GM23338 (cell line): ENCODE data around the gene FHOD1. TPM values are rescaled to one million over a fixed set of nuclear protein-coding genes. Genes with fewer than 3 reads are reported as not detected.

Experiments used
- ATAC-seq: fragments of 200-7000 bp; cut with Tn5 transposase; 3 replicates; pipeline ENCODE4 v1.9.1; 2020
- DNase-seq: peaks from one replicate; pipeline ENCODE4 v3.0.0-alpha.2; 2015; ENCODE audit warnings: low spot score
- H2AFZ ChIP-seq: fragments of 200-600 bp; sonication (generic); 2 replicates; pipeline ENCODE4 v1.8.0; 2016; ENCODE audit warnings: antibody characterized with exemption, mild to moderate bottlenecking, moderate library complexity
- H3F3A ChIP-seq: fragments of 200-600 bp; sonication (generic); replicated peaks from 2 replicates; pipeline ENCODE4 v1.8.0; 2017; ENCODE audit warnings: antibody characterized with exemption, mixed run types, low read depth
- H3K27ac ChIP-seq: fragments of 200-600 bp; sonication (generic); 2 replicates; pipeline ENCODE4 v1.6.1; 2016; ENCODE audit warnings: low read depth
- H3K27me3 ChIP-seq: fragments of 200-600 bp; sonication (generic); 2 replicates; pipeline ENCODE4 v1.8.0; 2016; ENCODE audit warnings: mild to moderate bottlenecking, mixed run types, moderate library complexity; ENCODE audit not compliant: insufficient read depth
- H3K36me3 ChIP-seq: fragments of 200-600 bp; sonication (generic); 2 replicates; pipeline ENCODE4 v1.8.0; 2016; ENCODE audit warnings: mild to moderate bottlenecking; ENCODE audit not compliant: insufficient read depth
- H3K4me1 ChIP-seq: fragments of 200-600 bp; sonication (generic); 2 replicates; pipeline ENCODE4 v1.8.0; 2016; ENCODE audit warnings: mild to moderate bottlenecking, moderate library complexity; ENCODE audit not compliant: insufficient read depth
- H3K4me2 ChIP-seq: fragments of 200-600 bp; sonication (generic); 2 replicates; pipeline ENCODE4 v1.7.1; 2017; ENCODE audit warnings: mixed run types
- H3K4me3 ChIP-seq: fragments of 200-600 bp; sonication (generic); 2 replicates; pipeline ENCODE4 v1.6.1; 2016; ENCODE audit warnings: mixed run types
- H3K79me2 ChIP-seq: fragments of 200-600 bp; sonication (generic); replicated peaks from 2 replicates; pipeline ENCODE4 v1.8.0; 2017; ENCODE audit warnings: mild to moderate bottlenecking; ENCODE audit not compliant: insufficient read depth
- H3K9me2 ChIP-seq: fragments of 200-600 bp; sonication (generic); 2 replicates; pipeline ENCODE4 v1.8.0; 2017; ENCODE audit not compliant: insufficient read depth
- H4K20me1 ChIP-seq: fragments of 200-600 bp; sonication (generic); replicated peaks from 2 replicates; pipeline ENCODE4 v1.8.0; 2017; ENCODE audit warnings: mild to moderate bottlenecking; ENCODE audit not compliant: insufficient read depth
- H3K27ac Mint-ChIP-seq: 2 replicates; pipeline ENCODE4 v1.8.0; 2020; ENCODE audit warnings: inconsistent platforms, mild to moderate bottlenecking, moderate library complexity, mixed read lengths
- H3K27me3 Mint-ChIP-seq: 3 replicates; pipeline ENCODE4 v1.8.0; 2022; ENCODE audit warnings: low read depth, mild to moderate bottlenecking, moderate library complexity, mixed read lengths, inconsistent platforms; ENCODE audit not compliant: insufficient read depth, poor library complexity
- H3K36me3 Mint-ChIP-seq: 3 replicates; pipeline ENCODE4 v1.8.0; 2021; ENCODE audit warnings: low read depth, mild to moderate bottlenecking, inconsistent platforms, moderate library complexity, mixed read lengths
- H3K4me1 Mint-ChIP-seq: 3 replicates; pipeline ENCODE4 v1.8.0; 2020; ENCODE audit warnings: mild to moderate bottlenecking, inconsistent platforms, mixed read lengths
- H3K4me3 Mint-ChIP-seq: 3 replicates; pipeline ENCODE4 v1.8.0; 2021; ENCODE audit warnings: moderate library complexity, mild to moderate bottlenecking, inconsistent platforms, mixed read lengths
- H3K9me3 Mint-ChIP-seq: 3 replicates; pipeline ENCODE4 v1.8.0; 2020; ENCODE audit warnings: moderate library complexity, mild to moderate bottlenecking, inconsistent platforms, mixed read lengths
- CREB1 ChIP-seq: fragments of 250-450 bp; sonication (Bioruptor Pico); IDR thresholded peaks from 2 replicates; pipeline ENCODE4 v1.5.0; 2020; ENCODE audit warnings: low read depth, mild to moderate bottlenecking, moderate library complexity
- CTCF ChIP-seq, 2 experiments: fragments of 200-600 bp in 1 of 2; sonication (generic) in 1 of 2; conservative IDR thresholded peaks; 2 replicates each; pipeline versions ENCODE4 v1.5.1 to v1.6.1; 2016 to 2017; ENCODE audit warnings: antibody characterized with exemption in 2 of 2, low read depth in 2 of 2, mild to moderate bottlenecking in 2 of 2, moderate library complexity in 1 of 2
- ETS1 ChIP-seq: IDR thresholded peaks from 2 replicates; pipeline ENCODE4 v1.6.1; 2016; ENCODE audit warnings: antibody characterized with exemption
- EZH2 ChIP-seq: fragments of 200-600 bp; sonication (generic); IDR thresholded peaks from one replicate; pipeline ENCODE4 v1.8.0; 2017; ENCODE audit warnings: antibody characterized with exemption, mild to moderate bottlenecking, low read depth; ENCODE audit not compliant: unreplicated experiment
- EZH2phosphoT487 ChIP-seq: fragments of 200-600 bp; sonication (generic); IDR thresholded peaks from one replicate; pipeline ENCODE4 v1.8.1; 2018; ENCODE audit warnings: antibody characterized with exemption; ENCODE audit not compliant: unreplicated experiment
- JUNB ChIP-seq: IDR thresholded peaks from one replicate; pipeline ENCODE4 v1.6.1; 2016; ENCODE audit warnings: antibody characterized with exemption; ENCODE audit not compliant: unreplicated experiment
- NANOG ChIP-seq: IDR thresholded peaks from 2 replicates; pipeline ENCODE4 v1.6.1; 2016; ENCODE audit warnings: antibody characterized with exemption, borderline replicate concordance
- POLR2AphosphoS5 ChIP-seq: IDR thresholded peaks from 2 replicates; pipeline ENCODE4 v1.6.1; 2016; ENCODE audit warnings: antibody characterized with exemption, low read depth
- REST ChIP-seq: IDR thresholded peaks from one replicate; pipeline ENCODE4 v1.6.1; 2018; ENCODE audit warnings: antibody characterized with exemption; ENCODE audit not compliant: unreplicated experiment
- STAT1 ChIP-seq: IDR thresholded peaks from one replicate; pipeline ENCODE4 v1.6.1; 2016; ENCODE audit warnings: antibody characterized with exemption; ENCODE audit not compliant: unreplicated experiment
- ZNF114 ChIP-seq: fragments of 250-450 bp; sonication (Bioruptor Pico); IDR thresholded peaks from 2 replicates; pipeline ENCODE4 v1.5.0; 2020; ENCODE audit warnings: mild to moderate bottlenecking, moderate library complexity
- ZNF331 ChIP-seq: fragments of 250-450 bp; sonication (Bioruptor Pico); IDR thresholded peaks from 2 replicates; pipeline ENCODE4 v1.5.0; 2020; ENCODE audit warnings: low read depth, mild to moderate bottlenecking, moderate library complexity
- ZNF462 ChIP-seq: fragments of 250-450 bp; sonication (Bioruptor Pico); IDR thresholded peaks from 2 replicates; pipeline ENCODE4 v1.5.0; 2020; ENCODE audit warnings: mild to moderate bottlenecking, moderate library complexity
- polyA plus RNA-seq: library from polyadenylated mRNA; unstranded; fragments of >200 nt; fragmentation: Nextera tagmentation; extraction: Ambion mirVana; gene quantifications from 2 replicates; pipeline ENCODE4 v1.2.1, GENCODE V29; 2016
- total RNA-seq: library from RNA; depleted of rRNA; stranded (reverse); fragments of >200 nt; shearing (Covaris generic); gene quantifications from 2 replicates; pipeline ENCODE4 v1.2.3, GENCODE V29; 2014

The FHOD1 gene
- total and polyA plus RNA-seq, 2 experiments from 2014 or later: 26.2 to 52.7 TPM

GRCh38 chr16:67240506-67240905, 6.8 kb downstream of the FHOD1 start:
- TF ChIP-seq ZNF462 (CRISPR knock-in tag): no peak
- no peak for TF ChIP-seq REST
- no peak for TF ChIP-seq ETS1
- no peak for TF ChIP-seq JUNB
- TF ChIP-seq EZH2: no peak
- TF ChIP-seq EZH2phosphoT487: no peak
- TF ChIP-seq ZNF331: no peak
- no peak for TF ChIP-seq NANOG
- no peak for TF ChIP-seq ZNF114 (CRISPR knock-in tag)
- no peak for TF ChIP-seq CTCF (conservative IDR thresholded peaks at IDR 0.05; ENCODE audit: low read depth in 2 of 2)
- TF ChIP-seq POLR2AphosphoS5: no peak
- TF ChIP-seq STAT1: no peak
- no peak for TF ChIP-seq CREB1 (CRISPR knock-in tag)
- Mint-ChIP-seq H3K36me3 (peaks cover 39% of the 10 kb centered on the region), H3K27ac (peak overlapping the region; percentile 57), H3K4me3 (no peak overlapping the region), H3K27me3 (peaks cover 11% of the 10 kb centered on the region), H3K9me3 (no peaks in the 10 kb centered on the region; the same call in 2 of the 3 replicates), H3K4me1 (peaks cover 48% of the 10 kb centered on the region)
- H4K20me1 ChIP-seq: no peaks in the 10 kb centered on the region; the same call in 1 of the 2 replicates
- ATAC-seq (no peak), DNase-seq (no peak)
- no peaks in the 10 kb centered on the region for H3K27me3 ChIP-seq
- H3K36me3 ChIP-seq: peaks cover 5% of the 10 kb centered on the region; the same call in 1 of the 2 replicates
- H3K79me2 ChIP-seq: peaks cover 34% of the 10 kb centered on the region
- no peaks in the 10 kb centered on the region for H3K9me2 ChIP-seq
- no peak overlapping the region for H3K4me3 ChIP-seq
- no peak overlapping the region for H3K27ac ChIP-seq
- H3K4me1 ChIP-seq: peaks cover 18% of the 10 kb centered on the region
- no peak overlapping the region for H3K4me2 ChIP-seq
- H3F3A ChIP-seq: peaks cover 13% of the 10 kb centered on the region; the same call in 1 of the 2 replicates
- H2AFZ ChIP-seq: no peak overlapping the region
